Stimulated activated CD4-positive, alpha-beta T cell treated with anti-CD3 and anti-CD28 coated beads, Interleukin-12 subunit alpha, Interleukin-12 subunit beta, amount 100 ng/mL, for 48 hours (primary cell): ENCODE data around the gene ST8SIA5.

Experiments used
- DNase-seq, 3 donors: peaks; one replicate each; pipeline ENCODE4 v3.0.0-alpha.2; 2020; ENCODE audit warnings: low read depth in 2 of 3, low spot score in 1 of 3

ST8SIA5 gene

DNA sequence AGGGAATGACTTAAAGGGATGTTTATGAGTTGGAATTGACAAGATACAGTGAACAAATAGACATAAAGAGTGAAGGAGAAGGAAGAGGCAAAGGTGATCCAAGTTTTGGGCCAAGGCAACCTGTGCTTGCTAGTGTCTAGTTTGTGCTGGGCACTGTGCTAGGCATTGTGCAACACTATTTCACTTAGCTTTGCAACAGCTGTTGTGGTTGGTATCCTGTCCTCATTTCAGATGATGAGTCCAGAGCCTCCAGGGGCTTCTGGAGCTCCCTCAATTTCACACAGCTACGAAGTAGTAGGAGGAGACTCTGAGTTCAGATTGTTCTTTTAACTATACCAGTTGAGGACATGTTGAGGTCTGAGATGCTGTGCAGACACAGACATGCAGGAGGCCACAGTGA, 81.7 kb downstream of the ST8SIA5 start:
- DNase-seq = no peak

DNA sequence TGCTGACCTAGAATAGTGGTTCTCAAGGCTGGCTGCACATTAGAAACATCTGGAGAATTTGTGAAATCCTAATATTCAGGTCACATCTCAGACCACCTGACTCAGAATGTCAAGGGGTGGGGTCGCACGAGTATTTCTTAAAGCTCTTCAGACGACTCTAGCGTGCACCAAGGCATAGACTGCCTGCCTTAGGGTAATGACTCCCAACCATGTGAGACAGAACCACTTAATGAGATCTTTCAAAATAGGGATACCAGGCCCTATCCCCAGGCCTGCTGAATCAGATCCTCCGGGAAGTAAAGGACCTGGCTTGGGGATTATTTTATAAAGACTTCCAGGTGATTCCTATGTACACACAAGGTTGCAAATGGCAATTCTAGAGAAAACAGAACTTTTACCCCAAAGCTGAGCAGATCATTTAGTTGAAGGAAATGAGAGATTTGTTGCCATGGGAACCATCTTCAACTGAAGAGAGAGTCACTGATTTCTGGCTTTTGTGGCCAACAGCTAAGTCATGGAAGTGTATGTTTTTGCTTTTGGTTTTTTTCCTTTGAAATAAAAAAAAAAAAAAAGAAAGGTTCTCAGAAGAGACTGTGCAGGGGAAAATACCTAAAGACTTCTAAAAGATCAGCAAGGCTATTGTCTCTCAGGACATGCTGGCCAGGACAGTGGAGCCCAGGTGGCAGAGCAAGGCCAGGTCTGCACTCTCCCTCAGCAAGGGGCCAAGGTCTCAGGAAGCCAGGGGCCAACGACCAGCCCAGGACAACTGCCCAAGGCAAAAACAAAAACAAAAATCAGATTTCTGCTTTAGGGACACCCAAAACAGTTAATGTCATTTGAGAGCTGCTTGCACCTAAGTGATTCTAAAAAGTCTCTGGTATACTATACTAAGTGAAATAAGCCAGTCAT, 84.5 kb downstream of the ST8SIA5 start:
- DNase-seq = no peak

DNA sequence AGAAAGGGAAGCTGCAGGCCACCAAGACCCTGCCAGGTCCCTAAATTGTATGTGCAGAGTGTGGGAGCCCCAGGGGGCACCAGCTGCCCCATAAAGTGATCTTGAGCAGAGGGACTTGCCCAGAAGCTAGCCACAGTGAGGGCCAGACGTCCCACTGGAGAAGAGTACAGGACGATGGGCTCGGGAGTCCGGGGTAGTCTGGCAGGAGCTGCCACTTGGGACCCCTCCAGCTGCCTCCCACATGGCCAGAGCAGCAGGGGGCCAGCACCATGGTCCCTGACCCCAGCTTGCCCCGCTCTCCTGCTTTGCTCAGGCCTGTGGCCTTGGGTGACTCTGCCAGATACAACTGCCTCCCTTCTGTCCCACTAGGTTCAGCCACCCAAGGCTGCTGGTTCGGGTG, 88.2 kb downstream of the ST8SIA5 start:
- no peak for DNase-seq

DNA sequence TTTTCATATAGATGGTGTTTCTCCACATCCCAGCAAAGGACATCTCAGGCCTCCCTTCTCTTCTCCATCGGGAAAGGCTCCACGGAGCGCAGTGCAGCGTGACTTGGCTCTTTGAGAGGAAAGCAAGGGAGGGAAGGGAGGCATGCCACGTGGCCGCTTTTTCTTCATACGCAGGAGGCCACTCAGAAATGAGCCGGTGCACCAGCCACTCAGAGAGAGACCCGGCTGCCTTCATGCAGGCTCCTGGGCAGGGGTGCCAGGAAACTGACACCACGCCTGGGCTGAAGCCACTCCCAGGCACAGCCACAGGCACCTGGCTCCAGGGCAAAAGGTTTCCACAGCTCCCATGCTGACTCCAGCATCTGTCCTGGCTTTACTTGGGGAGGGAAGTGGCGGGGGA, 88.7 kb downstream of the ST8SIA5 start:
- DNase-seq = no peak

DNA sequence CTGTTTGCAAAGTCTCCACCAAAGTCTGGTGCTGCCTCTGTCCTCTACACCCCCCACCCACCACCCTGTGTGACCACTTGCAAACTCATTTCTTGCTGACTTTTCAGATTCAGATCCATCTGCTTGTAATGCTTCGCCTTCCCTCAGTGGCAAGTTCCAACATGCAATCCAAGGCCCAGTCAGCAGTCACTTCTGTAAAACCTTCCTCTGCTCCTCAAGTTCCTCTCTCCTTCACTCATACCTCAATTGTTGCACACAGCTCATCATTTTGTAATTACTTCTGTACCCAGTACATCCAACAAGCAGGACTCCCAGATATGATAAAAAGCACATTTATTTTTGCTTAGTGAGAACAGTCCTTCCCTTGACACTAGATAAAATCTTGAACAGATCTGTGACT, 93.3 kb downstream of the ST8SIA5 start:
- no peak for DNase-seq

DNA sequence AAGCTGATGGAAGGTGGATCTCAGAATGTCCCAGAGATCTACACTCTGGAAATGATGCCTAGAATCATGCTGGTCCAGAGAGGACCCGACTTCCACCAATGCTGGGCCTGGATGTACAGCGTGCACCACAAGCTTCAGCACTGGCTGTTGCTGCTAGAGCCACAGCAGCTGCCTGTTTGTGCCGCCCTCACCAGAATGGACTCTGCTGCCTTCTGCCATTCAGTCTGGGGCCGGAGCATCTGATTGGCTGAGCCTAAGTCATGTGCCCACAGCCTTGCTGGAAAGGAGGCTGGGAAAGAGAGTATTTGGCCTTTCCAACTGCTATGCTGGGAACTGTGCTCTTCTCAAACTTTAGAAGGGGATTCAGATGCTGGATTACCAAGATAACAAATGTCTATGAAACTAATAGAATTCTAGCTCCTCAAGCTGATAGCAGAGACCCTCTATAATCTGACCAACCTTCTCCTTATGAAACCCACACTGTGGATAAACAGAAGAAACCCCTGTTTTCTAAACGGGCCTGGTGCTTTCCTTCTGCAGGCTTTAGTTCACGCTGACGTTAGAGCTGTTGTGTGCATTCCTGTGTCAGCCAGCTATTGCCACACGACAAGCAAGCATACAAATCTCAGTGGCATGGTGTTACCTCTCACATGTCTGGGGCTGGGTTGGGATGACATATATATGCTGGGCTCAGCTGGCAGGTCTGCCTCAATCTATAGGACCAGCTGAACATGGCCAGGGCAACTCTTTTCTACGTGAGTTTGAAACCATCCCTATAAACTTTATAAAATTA, 95.7 kb downstream of the ST8SIA5 start:
- no peak for DNase-seq

DNA sequence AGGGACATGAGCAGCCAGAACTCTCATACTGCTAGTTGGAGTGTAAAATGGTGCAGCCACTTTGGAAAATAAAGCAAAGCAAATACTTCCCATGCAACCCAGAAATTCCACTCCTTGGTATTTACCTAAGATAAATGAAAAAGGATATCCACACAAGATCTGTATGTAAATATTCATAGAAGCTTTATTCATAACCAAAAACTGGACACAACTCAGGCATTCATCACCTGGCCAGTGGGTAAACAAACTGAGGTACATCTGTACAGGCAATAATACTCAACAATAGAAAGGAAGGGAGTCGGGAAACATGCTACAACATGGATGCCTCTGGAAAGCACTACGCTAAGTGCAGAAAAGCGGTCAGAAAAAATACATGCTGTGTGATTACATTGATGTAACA, 97.4 kb downstream of the ST8SIA5 start:
- no peak for DNase-seq

DNA sequence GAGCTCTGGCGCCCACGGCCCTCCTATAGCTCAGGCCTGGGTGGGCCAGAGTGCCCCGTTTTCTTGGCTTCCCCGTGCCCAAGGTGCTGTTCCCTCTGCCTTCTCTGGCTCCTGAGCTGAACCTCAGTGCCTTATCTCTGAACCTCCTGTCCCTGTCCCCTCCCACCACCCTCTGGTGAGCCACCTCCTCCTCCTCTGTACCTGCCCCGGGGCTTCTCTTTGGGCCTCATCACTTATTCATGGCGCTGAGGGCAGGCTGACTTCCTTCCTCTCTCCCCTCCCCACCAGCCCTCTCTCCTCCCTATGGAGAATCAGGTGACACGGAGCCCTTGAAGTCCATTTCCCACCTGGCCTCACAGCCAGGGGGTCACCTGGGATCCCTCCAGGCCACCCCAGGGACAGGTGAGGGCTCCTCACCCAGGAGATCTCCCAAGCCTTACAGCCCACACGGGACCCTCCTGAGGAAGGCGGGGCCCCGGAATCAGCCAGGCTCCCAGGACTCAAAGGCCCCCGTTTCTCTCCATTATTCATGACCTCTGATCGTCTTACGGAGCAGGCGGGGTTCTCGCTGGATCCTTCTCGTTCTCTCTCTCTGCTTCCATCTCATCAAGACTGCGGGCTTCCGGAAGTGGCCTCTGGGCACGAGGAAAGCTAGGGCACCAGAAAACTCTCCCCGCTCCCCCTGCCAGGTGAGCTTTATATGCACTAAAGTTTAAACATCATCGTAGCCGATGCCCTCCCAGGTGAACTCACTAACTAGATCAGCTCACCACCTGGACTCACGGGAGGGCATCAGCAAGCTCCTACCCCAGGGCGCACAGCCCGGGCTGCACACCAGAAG, 99.5 kb downstream of the ST8SIA5 start, which contains the start of gene LOXHD1:
Gene LOXHD1 (minus strand): TSS at position 106 of the 841 bp plus-strand sequence. CDS start 187 bp downstream, outside the sequence.
- no peak for DNase-seq

DNA sequence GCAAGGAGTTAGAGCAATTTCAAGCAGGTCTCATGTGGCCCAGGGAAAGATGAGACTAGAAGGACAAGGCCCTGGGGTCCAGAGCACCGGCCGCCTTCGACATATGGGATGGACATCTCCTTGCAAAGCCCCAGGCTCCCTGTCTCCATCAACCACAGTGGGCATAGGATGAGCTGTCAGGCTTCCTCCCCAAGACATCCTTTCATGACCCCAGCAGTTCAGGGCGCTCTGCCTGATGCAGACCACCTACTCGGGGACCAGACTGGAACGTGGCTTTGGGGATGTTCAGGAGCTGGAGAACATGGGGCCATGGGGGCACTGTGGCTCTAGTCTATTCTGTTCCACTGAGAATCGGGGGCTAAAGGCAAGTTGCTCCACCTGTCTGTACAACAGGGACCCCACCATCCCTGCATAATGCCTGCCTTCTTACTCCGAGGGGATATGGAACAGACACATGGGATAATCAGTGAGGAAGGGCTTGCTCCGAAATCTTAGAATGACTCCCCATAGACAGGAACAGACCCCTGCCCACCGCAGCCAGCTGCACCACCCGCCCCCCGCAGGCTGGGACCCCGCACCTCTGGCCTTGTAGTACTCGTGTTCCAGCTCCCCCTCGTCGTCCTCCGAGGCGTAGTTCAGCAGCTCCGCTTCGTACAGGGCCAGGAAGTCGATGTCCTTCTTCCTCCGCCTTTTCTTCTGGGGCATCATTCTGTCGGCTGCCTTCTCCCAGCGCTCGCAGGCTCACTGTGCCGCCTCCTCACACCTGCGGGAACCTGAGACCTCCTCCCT, 100.3 kb downstream of the ST8SIA5 start:
- DNase-seq = no peak

DNA sequence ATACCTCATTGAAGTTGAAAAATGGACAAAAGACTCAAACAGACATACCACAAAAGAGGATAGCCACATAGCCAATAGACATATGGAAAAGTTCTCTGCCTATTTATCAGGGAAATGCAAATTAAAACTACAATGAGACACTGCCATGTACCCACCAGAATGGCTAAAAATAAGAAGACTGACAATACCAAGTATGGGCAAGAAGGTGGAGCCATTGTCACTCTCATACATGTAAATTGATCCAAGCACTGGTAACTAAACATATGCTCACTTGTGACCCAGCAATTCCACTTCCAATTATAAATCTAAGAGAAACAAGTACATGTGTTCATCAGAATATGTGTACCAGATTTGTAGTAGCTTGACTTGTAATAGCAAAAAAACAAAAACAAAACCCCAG, 104.5 kb downstream of the ST8SIA5 start:
- no peak for DNase-seq

DNA sequence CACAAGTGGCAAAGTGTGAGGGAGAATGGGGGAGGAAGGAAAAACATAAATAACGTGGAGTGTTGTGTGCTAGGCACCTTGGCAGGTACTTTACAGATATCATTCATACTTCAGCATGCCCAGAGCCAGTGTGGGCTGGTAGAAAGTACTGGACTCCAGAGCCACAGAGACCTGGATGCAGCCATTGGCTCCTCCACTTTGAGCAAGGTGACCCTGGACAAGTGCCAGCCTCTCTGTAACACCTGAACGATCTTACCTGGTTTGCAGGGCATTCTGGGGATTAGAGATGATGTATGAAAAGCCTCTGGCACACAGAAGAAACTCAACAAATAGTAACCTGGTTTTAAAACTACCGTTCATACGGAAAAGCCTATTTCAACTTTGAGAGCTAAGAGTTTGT, 106.2 kb downstream of the ST8SIA5 start:
- no peak for DNase-seq

DNA sequence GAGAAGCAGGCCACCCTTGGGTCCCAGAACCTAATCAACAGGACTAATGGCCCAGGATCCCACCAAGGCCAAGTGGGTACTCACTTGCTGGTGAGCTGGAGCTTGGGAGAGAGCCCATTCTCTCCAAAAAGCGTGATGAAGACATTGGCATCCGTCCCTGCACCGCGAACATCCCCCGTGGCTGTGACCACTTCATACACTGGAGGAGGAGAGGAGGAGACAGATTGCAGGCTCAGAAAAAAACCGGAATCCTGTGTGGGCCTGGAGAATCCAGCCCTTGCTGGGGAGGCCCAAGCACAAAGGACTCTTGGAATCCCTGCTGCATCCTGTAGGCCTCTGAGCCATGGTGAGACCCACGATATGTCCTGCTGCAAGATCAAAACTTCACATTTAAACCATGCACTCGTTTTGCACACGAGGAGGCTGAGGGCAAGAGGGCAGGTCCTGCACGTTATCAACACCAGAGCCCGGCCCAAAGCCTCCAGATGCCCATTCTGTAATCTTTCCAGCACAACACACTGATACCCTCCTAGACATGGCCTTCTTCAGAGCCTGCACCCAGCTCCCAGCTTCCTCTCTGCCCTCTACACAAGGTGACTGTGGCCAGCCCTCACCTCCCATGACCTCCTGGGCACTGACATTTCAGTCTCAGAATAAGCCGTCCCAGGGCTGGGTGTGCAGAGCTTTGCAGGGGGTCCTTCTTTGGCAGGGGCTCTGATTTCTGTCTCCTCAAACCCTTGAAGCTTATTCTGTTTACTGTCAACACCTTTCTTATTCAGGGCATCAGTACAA, 107.6 kb downstream of the ST8SIA5 start:
- no peak for DNase-seq

DNA sequence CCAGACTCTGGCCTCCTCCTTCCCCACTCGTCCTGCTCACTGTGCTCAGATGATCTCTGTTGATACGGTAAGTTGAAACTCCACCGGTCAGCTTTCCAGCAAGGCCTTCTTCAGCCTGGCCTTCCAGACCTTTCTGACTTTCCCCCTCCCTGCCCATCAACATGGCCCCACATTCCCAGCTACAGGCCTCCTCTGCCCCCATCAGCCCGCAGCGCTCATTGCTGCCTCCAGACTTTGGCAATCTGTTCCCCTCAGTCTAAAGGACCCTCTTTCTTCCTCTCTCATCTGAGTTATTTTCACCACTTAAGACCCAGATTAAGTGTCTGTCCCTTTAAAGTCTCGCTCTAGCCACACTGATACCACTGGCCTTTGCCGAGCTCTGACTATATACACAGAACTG, 110.4 kb downstream of the ST8SIA5 start:
- DNase-seq = no peak

DNA sequence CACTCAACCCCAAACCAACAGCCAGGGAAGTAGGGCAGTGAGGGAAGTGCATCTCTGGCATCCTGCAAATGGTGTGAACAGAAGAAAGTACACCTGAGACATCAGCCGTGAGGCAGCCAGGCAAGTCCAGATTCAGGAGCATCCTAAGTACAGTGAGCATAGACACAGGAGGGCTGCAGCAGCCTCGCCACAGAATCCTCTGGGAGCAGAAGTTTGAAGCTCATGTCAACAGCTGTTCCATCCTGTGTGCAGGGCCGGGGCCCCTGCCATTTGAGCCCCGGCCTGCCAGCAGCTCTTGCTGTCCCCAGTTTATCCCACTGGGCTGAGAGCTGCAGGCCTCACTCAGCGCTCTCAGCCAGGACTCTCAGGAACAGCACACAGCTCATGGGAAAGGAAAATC, 114.3 kb downstream of the ST8SIA5 start:
- no peak for DNase-seq

DNA sequence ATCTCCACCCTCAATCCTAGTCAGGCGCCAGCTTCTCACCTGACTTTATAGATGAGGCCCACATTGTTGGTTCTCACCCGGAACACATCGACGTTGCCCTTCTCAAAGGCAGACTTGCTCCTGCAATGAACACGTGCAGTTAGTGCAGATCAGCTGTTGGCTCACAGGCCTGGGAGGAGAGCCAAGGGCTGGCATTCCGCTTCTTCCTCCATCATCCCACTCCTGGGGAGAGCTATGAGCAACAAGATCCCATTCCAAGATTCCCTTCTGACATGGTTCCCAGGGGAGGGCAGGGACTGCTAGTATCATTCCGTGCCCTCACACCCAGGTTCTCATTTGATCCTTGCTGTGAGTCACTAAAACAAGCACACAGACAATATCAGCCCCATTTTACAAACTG, 114.9 kb downstream of the ST8SIA5 start:
- DNase-seq = no peak

DNA sequence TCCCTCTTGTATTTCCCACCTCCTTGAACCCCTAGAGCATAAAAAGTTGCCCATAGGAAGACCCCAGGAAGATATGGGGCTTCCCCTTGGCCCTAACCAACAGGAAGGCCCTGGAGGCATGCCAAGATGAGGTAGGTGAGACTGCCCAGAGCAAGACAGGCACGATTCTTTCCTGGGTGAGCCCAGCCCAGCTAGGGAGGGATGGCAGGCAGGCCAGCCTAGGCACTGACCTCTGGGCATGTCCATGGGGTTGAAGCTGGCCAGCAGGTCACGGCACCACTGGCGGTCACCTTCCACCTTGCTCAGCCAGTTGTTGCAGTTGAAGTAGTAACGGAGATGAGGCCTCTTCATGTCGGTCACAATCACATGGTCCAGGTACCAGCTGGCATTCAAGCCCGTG, 117.5 kb downstream of the ST8SIA5 start:
- no peak for DNase-seq

DNA sequence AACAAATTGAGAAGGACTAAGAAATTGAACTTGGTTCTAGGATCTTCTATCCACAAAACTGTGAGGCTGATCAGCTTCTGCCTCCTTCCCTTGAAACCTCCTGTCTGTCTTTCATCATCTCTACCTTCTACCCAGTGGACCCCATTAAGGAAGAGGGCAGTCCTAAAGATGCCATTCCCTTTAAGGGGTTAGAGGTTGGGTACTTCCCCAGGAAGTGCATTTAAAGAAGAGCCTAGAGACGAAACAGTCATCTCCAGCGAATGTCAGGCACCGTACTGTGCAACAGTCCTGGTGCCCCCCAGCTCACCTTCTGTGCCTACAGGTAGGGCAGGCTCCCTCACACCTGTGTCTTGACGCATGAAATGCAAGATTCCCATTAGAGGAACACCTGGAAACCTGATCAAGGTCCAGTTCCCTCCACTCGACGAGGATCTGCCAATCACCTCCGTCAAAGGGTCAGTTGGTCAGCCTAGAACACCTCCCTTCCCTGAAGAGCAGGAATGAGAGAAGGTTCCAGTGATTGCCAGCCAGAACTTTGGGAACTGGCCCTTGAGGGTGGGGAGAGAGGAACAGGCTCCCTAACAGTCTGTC, 120.7 kb downstream of the ST8SIA5 start:
- DNase-seq = no peak

DNA sequence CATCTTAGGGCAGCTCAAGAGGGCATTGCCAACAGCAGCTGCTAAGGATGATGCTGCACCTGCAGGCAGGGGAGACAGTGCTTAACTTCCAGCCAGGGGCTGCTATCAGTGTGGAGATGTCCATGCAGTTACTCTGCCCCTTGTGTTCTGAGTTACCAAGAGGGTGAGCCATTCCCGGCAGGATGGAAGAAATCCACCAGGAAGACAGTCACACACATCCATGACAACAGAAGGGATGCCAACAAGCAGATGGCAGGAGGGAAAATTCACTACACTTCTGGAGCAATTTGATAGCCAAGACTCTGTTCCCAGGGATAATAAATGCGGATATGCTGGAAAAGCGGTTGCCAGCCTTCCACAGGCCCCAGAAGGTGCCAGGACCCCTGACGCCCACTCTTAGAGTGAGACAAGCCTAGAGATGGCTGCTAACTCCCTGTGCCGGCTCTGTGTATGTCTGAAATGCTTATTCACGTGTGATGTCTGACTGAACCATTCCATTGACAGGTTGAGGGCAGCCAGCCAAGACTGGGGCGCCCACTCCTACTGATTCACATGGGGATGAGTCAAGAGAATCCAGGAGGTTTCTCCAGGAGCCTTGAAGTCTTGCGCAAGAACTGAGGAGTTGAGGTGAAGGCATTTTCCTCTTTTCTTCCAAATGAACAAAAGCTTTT, 124.3 kb downstream of the ST8SIA5 start:
- no peak for DNase-seq

DNA sequence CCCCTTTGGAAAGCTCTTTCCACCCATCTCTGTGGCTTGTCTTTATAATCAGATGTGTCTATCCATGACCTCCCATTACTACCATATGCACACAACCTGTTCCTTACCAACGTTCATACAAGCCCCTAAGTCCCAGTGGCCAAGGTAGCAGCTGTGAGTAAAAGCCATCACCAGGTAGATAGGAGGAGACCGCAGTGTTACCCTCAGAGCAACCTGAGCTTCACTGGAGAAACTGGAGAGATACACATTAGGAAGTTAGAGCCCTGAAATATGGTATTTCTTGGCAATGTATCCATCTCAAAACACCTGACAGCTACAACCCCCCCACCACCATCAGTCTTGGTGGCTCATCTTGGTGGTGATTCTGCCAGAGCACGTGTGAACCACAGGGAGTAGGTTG, 125.9 kb downstream of the ST8SIA5 start:
- no peak for DNase-seq
